HEK293 (cell line): Measurements from ENCODE around the gene CAV1.

Experiments
- BCL11A ChIP-seq: fragments of 450-650 bp; formaldehyde crosslinking; IDR thresholded peaks from 2 replicates; pipeline ENCODE4 v1.5.1; 2016; ENCODE audit warnings: low read depth, missing biosample characterization, missing genetic modification characterization
- CTCF ChIP-seq: fragments of 450-650 bp; formaldehyde crosslinking; IDR thresholded peaks from 2 replicates; pipeline ENCODE4 v1.5.1; 2016; ENCODE audit warnings: missing biosample characterization, missing genetic modification characterization
- GLIS2 ChIP-seq: fragments of 450-650 bp; formaldehyde crosslinking; IDR thresholded peaks from 2 replicates; pipeline ENCODE4 v1.5.1; 2016; ENCODE audit warnings: missing biosample characterization, missing genetic modification characterization
- KLF9 ChIP-seq: fragments of 450-650 bp; formaldehyde crosslinking; IDR thresholded peaks from 2 replicates; pipeline ENCODE4 v1.5.1; 2016; ENCODE audit warnings: missing biosample characterization, missing genetic modification characterization, low read depth
- TSHZ1 ChIP-seq: fragments of 450-650 bp; formaldehyde crosslinking; IDR thresholded peaks from 2 replicates; pipeline ENCODE4 v1.5.1; 2016; ENCODE audit warnings: missing biosample characterization, missing genetic modification characterization, borderline replicate concordance
- ZNF121 ChIP-seq: fragments of 450-650 bp; formaldehyde crosslinking; IDR thresholded peaks from 2 replicates; pipeline ENCODE4 v1.5.1; 2016; ENCODE audit warnings: missing biosample characterization, missing genetic modification characterization
- ZNF561 ChIP-seq: fragments of 450-650 bp; IDR thresholded peaks from 2 replicates; pipeline ENCODE4 v1.5.1; 2018; ENCODE audit warnings: missing biosample characterization, missing genetic modification characterization, borderline replicate concordance
- ZNF768 ChIP-seq: fragments of 450-650 bp; formaldehyde crosslinking; IDR thresholded peaks from 2 replicates; pipeline ENCODE4 v1.5.1; 2018; ENCODE audit warnings: missing biosample characterization, mild to moderate bottlenecking, missing genetic modification characterization
- TF ChIP-seq, protein P1 (sequence below): fragments of 450-650 bp; IDR thresholded peaks from 2 replicates; pipeline ENCODE4 v1.5.1; 2018; ENCODE audit warnings: missing biosample characterization, mild to moderate bottlenecking, missing genetic modification characterization

DNA sequence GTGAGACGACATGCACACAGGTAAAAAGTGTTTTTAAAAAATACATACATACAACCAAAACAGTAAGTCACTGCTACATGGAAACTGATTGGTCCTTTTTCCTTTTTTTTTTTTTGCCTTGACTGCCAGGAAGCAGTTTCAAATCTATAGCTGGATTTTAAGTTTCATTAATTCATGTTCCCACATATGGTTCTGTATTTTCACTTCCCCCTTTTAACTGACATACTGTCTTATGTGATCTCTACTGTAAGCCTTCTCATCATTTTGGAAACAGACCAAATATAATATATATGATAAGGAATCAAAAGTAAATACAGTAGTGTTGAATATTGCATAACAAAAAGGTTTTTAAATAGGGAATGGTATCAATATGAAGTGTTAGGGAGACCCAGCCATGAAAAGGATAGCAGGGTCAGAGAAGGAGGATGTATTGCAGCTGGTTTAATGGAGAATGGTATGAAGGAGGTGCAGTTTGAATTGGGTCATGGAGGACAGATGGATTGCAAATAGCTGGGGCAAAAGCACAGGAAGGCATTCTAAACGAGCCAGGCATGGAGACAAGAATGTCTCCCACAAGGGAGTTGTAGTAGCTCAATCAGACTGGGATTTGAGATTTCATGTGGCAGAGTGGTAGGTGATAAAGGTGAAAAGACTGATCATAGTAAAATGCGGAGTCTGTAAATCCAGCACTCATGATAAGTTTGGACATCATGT, 5.4 kb downstream of the CAV1 start:
- no peak for TF ChIP-seq TSHZ1 (tag by site-specific recombination)
- TF ChIP-seq CTCF (tag by site-specific recombination): no peak
- TF ChIP-seq KLF9 (tag by site-specific recombination): no peak
- TF ChIP-seq ZNF121: no peak
- TF ChIP-seq, protein P1, sequence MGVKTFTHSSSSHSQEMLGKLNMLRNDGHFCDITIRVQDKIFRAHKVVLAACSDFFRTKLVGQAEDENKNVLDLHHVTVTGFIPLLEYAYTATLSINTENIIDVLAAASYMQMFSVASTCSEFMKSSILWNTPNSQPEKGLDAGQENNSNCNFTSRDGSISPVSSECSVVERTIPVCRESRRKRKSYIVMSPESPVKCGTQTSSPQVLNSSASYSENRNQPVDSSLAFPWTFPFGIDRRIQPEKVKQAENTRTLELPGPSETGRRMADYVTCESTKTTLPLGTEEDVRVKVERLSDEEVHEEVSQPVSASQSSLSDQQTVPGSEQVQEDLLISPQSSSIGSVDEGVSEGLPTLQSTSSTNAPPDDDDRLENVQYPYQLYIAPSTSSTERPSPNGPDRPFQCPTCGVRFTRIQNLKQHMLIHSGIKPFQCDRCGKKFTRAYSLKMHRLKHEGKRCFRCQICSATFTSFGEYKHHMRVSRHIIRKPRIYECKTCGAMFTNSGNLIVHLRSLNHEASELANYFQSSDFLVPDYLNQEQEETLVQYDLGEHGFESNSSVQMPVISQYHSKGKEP (tag by site-specific recombination): no peak
- no peak for TF ChIP-seq ZNF561 (tag by site-specific recombination)
- TF ChIP-seq BCL11A (tag by site-specific recombination): no peak
- no peak for TF ChIP-seq ZNF768 (tag by site-specific recombination)
- no peak for TF ChIP-seq GLIS2
